GM19463 (cell line): ENCODE measurements around the gene GAS6.

Source experiments
- ATAC-seq: cut with Tn5 transposase; IDR thresholded peaks from one replicate; pipeline ENCODE4 v1.9.1; 2021; ENCODE audit warnings: mild to moderate bottlenecking, moderate library complexity; ENCODE audit not compliant: unreplicated experiment

GAS6 gene

GRCh38 chr13:113888701-113889330, 24.9 kb upstream of the GAS6 start:
- no peak for ATAC-seq

GRCh38 chr13:113887700-113888201, 23.9 kb upstream of the GAS6 start:
- ATAC-seq = no peak

GRCh38 chr13:113886561-113887112, 22.8 kb upstream of the GAS6 start:
- ATAC-seq = no peak

- no peak for ATAC-seq
These were observed 20.9 kb upstream of the GAS6 start for GRCh38 chr13:113884821-113885220.

GRCh38 chr13:113883921-113884804, 20.3 kb upstream of the GAS6 start:
- no peak for ATAC-seq

- ATAC-seq = no peak
These were observed 19.5 kb upstream of the GAS6 start for GRCh38 chr13:113883314-113883811.

GRCh38 chr13:113882716-113883115, 18.8 kb upstream of the GAS6 start:
- ATAC-seq = no peak

- no peak for ATAC-seq
These were observed 18.4 kb upstream of the GAS6 start for GRCh38 chr13:113882267-113882630.

GRCh38 chr13:113881614-113882266, 17.9 kb upstream of the GAS6 start:
- ATAC-seq = no peak

GRCh38 chr13:113880651-113881611, 17.1 kb upstream of the GAS6 start:
- ATAC-seq = no peak

- no peak for ATAC-seq
These were observed 15.9 kb upstream of the GAS6 start for GRCh38 chr13:113879494-113880360.

- ATAC-seq = no peak
These were observed 15.1 kb upstream of the GAS6 start for GRCh38 chr13:113879017-113879416.

- no peak for ATAC-seq
These were observed 13.5 kb upstream of the GAS6 start for GRCh38 chr13:113877149-113877990.

GRCh38 chr13:113876346-113877148, 12.7 kb upstream of the GAS6 start:
- ATAC-seq = no peak

- ATAC-seq = no peak
These were observed 12.0 kb upstream of the GAS6 start for GRCh38 chr13:113875837-113876281.

- no peak for ATAC-seq
These were observed 11.5 kb upstream of the GAS6 start for GRCh38 chr13:113875429-113875815.
